ENCODE data around the gene AKAP10.

DNA sequence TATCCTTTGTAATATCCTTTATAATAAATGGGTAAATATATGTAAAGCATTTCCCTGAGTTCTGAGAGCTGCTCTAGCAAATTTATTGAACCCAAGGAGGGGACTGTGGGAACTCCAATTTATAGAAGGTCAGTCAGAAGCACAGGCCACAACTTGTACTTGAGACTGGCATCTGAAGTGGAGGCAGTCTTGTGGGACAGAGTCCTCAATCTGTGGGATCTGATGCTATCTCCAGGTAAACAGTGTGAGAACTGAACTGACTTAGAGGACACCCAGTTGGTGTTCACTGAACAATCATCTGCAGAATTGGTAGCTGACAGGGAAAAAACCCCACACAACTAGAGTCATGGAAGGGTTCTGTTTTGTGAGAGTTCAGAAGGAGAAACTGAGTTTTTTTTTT is 34.0 kb downstream of the AKAP10 start:
- TF ChIP-seq, protein P1, sequence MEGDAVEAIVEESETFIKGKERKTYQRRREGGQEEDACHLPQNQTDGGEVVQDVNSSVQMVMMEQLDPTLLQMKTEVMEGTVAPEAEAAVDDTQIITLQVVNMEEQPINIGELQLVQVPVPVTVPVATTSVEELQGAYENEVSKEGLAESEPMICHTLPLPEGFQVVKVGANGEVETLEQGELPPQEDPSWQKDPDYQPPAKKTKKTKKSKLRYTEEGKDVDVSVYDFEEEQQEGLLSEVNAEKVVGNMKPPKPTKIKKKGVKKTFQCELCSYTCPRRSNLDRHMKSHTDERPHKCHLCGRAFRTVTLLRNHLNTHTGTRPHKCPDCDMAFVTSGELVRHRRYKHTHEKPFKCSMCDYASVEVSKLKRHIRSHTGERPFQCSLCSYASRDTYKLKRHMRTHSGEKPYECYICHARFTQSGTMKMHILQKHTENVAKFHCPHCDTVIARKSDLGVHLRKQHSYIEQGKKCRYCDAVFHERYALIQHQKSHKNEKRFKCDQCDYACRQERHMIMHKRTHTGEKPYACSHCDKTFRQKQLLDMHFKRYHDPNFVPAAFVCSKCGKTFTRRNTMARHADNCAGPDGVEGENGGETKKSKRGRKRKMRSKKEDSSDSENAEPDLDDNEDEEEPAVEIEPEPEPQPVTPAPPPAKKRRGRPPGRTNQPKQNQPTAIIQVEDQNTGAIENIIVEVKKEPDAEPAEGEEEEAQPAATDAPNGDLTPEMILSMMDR (IDR thresholded peaks at IDR 0.05; ENCODE audit: insufficient read depth, low read length, poor library complexity, severe bottlenecking): no peak
- TF ChIP-seq EZH2phosphoT487 (conservative IDR thresholded peaks at IDR 0.05; ENCODE audit: low read length): no peak

All from SU-DHL-6 (cell line).